RWPE2 (cell line): ENCODE measurements around the gene MRGPRG.

Source experiments
- ATAC-seq: fragments of 200-7000 bp; cut with Tn5 transposase; 3 replicates; pipeline ENCODE4 v1.9.1; 2021; ENCODE audit warnings: low read depth
- DNase-seq: peaks from one replicate; pipeline ENCODE4 v3.0.0-alpha.2; 2020; ENCODE audit warnings: low spot score
- H3K27ac ChIP-seq: fragments of 450-650 bp; 2 replicates; pipeline ENCODE4 v1.5.1; 2017; ENCODE audit warnings: mild to moderate bottlenecking; ENCODE audit not compliant: poor library complexity, severe bottlenecking
- H3K27me3 ChIP-seq: fragments of 250-450 bp; sonication (Bioruptor Pico); 2 replicates; pipeline ENCODE4 v1.5.1; 2021; ENCODE audit warnings: mild to moderate bottlenecking, moderate library complexity; ENCODE audit not compliant: insufficient read depth, poor library complexity, severe bottlenecking
- H3K36me3 ChIP-seq: fragments of 250-450 bp; sonication (Bioruptor Pico); 2 replicates; pipeline ENCODE4 v1.5.1; 2020; ENCODE audit warnings: low read depth, mild to moderate bottlenecking, moderate library complexity
- H3K4me1 ChIP-seq: fragments of 250-450 bp; sonication (Bioruptor Pico); 2 replicates; pipeline ENCODE4 v1.5.1; 2021; ENCODE audit warnings: mild to moderate bottlenecking, moderate library complexity; ENCODE audit not compliant: insufficient read depth, poor library complexity, severe bottlenecking
- H3K4me3 ChIP-seq: fragments of 250-450 bp; sonication (Bioruptor Pico); 2 replicates; pipeline ENCODE4 v1.5.1; 2021; ENCODE audit warnings: mild to moderate bottlenecking, moderate library complexity; ENCODE audit not compliant: severe bottlenecking
- H3K9me3 ChIP-seq: fragments of 250-450 bp; sonication (Bioruptor Pico); 2 replicates; pipeline ENCODE4 v1.5.1; 2021; ENCODE audit warnings: mild to moderate bottlenecking, moderate library complexity; ENCODE audit not compliant: severe bottlenecking
- CTCF ChIP-seq: fragments of 450-650 bp; IDR thresholded peaks from one replicate; pipeline ENCODE4 v1.5.1; 2017; ENCODE audit warnings: mild to moderate bottlenecking, moderate library complexity; ENCODE audit not compliant: poor library complexity, severe bottlenecking

Gene MRGPRG

DNA sequence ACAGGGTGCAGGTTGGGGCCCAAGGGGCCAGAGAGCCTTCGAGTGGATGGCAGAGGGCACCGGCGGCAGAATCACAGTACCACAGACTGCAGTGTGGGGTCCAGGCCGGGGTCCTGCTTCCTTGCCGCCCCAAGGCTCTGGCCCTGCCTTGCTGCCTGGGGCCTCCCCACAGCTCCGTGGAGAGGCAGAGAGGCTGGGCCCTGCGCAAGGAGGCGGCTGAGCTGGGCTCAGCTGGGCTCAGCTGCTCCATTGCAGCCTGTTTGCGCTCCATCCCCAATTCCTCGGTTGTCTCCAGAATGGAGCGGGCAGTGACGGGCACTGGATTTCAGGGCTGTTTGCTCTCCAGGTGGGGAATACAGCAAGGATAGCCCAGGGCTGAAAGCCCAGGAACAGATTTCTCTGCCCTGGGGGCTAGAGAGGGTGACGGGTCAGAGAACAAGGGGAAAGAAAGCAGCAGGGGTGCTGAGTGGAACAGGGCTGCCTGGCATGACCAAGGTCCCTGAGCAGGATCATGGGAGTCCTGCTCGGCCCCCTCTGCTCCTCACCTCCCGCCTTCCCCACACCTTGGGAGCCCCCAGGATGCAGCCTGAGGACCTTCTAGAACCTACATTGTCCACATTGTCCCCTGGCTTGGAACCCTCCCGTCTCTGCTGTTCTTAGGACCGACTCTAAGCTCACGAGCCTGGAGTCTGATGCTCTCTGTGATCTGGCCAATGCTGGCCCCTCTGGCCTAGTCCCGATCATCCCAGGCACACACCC lies 18.9 kb downstream of the MRGPRG start:
- ATAC-seq (no peak), DNase-seq (no peak)
- Histone ChIP-seq H3K4me1 (no peaks in the 10 kb centered on the region), H3K27ac (no peak overlapping the region), H3K9me3 (no peaks in the 10 kb centered on the region), H3K36me3 (no peaks in the 10 kb centered on the region), H3K4me3 (no peak overlapping the region), H3K27me3 (peaks cover 39% of the 10 kb centered on the region)
- TF ChIP-seq CTCF: no peak

DNA sequence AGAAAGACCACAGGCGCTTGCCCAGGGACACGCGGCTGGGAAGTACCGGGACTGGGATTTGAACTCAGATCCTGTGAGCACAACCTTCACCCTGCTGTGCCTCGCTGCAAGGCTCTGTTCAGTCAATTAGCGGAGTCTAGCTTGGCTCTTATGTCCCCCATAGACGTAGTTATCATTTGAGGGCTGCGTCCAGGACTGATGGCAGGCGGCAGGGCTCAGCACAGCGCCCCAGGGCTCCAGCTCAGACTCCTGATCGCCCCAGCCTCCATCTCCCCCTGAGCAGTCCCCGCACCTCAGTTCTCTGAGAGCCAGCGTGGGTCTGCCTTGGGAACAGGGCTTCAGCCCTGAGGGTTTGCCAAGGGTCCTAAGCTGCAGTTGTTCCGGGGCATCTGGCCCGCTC lies 19.8 kb downstream of the MRGPRG start:
- Histone ChIP-seq H3K27ac (no peak overlapping the region), H3K36me3 (no peaks in the 10 kb centered on the region), H3K4me3 (no peak overlapping the region), H3K27me3 (peaks cover 32% of the 10 kb centered on the region), H3K9me3 (no peaks in the 10 kb centered on the region), H3K4me1 (no peaks in the 10 kb centered on the region)
- no peak for ATAC-seq
- no peak for DNase-seq
- no peak for TF ChIP-seq CTCF

DNA sequence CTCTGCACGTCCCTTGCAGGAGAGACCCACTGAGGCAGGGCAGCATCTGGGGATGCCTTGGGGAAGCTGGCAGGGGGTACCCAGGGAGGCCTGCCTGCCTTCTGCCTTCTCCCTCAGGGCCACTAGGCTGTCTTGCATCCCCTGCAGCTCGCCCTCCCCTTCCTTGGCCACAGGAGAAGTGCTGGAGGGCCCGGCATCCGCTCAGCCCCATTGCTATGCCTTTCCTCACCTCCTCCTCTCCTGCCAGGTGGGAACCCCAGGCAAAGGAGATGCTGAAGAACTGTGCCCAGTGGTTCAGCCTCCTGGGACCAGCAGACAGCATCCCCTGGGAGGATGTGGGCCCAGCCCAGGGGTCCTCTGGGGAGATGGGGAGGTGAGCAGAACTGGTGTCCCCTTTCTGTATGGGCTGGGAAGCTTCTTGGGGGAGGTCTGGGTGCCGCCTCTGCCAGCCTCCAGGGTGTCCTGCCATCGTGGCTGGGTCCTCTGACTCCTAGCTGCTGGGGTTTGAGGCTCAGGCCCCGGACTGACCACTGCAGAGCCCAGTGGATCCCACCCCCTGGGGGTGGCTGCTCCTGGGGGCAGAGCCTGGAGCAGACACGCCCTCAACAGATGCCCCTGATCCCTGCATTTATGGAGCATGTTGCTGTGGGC lies 20.6 kb downstream of the MRGPRG start:
- Histone ChIP-seq H3K36me3 (no peaks in the 10 kb centered on the region), H3K4me3 (no peak overlapping the region), H3K27ac (no peak overlapping the region), H3K9me3 (no peaks in the 10 kb centered on the region), H3K4me1 (no peaks in the 10 kb centered on the region), H3K27me3 (peaks cover 24% of the 10 kb centered on the region)
- no peak for ATAC-seq
- no peak for TF ChIP-seq CTCF
- DNase-seq: no peak

GRCh38 chr11:3197044-3197695 lies 21.4 kb downstream of the MRGPRG start:
- TF ChIP-seq CTCF: no peak
- peaks cover 16% of the 10 kb centered on the region for H3K27me3 ChIP-seq
- no peak overlapping the region for H3K4me3 ChIP-seq
- H3K9me3 ChIP-seq: no peaks in the 10 kb centered on the region
- ATAC-seq (no peak), DNase-seq (peak; percentile 34)
- no peaks in the 10 kb centered on the region for H3K4me1 ChIP-seq
- H3K36me3 ChIP-seq: no peaks in the 10 kb centered on the region
- H3K27ac ChIP-seq: no peak overlapping the region
